Activated naive CD4-positive, alpha-beta T cell treated with anti-CD3 and anti-CD28 coated beads, Interleukin-2, amount 50 U/mL, for 72 hours (primary cell): ENCODE data around the gene KDM5C. TPM values are rescaled to one million over a fixed set of nuclear protein-coding genes. Genes with fewer than 3 reads are reported as not detected.

ENCODE experiments used
- ATAC-seq, 2 donors: fragments of 150-1000 bp; cut with Tn5 transposase; 2 replicates each; pipeline ENCODE4 v1.10.0; 2021; ENCODE audit warnings: mild to moderate bottlenecking in 2 of 2, moderate library complexity in 2 of 2
- DNase-seq, 2 donors: peaks; one replicate each; pipeline ENCODE4 v3.0.0; 2021 to 2022; ENCODE audit warnings: low spot score in 2 of 2
- H3K27ac Mint-ChIP-seq, 2 donors: one replicate each; pipeline ENCODE4 v1.8.0; 2022; ENCODE audit warnings: mild to moderate bottlenecking in 2 of 2, mixed read lengths in 2 of 2
- H3K36me3 Mint-ChIP-seq, 2 donors: one replicate each; pipeline ENCODE4 v1.8.0; 2022; ENCODE audit warnings: mixed read lengths in 2 of 2
- H3K9me3 Mint-ChIP-seq, 2 donors: one replicate each; pipeline ENCODE4 v1.8.0; 2022; ENCODE audit warnings: mixed read lengths in 2 of 2
- total RNA-seq, 2 donors: library from RNA; stranded (reverse); gene quantifications; one replicate each; pipeline ENCODE4 v1.2.3, GENCODE V29; 2022

The KDM5C gene
- total RNA-seq, 2 donors from 2014 or later: 101 to 110 TPM

DNA sequence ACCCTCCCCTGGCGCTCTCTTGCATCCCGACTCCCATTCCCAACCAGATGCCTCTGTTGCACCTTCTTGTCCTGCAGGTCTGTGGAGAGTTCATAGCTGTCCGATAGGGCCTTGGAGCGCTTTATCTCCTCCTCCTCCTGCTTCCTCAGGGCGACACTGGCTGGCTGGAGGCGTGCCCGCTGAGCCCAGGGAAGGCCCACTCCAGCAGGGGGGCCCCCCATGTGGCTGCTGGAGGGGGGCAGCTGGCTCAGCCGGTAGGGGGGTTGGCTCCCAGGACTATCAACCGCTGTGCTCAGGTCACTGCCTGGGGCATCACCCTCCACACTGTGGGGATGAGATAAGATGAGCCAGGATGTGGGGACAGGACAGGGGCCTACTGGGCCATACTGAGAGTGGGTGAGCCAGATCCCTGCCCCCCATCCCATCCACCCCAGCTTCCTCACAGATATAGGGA lies 30.8 kb upstream of the KDM5C start:
- no peaks in the 10 kb centered on the region for H3K36me3 Mint-ChIP-seq
- DNase-seq (no peak), ATAC-seq (no peak)
- H3K9me3 Mint-ChIP-seq: no peaks in the 10 kb centered on the region
- no peak overlapping the region for H3K27ac Mint-ChIP-seq

DNA sequence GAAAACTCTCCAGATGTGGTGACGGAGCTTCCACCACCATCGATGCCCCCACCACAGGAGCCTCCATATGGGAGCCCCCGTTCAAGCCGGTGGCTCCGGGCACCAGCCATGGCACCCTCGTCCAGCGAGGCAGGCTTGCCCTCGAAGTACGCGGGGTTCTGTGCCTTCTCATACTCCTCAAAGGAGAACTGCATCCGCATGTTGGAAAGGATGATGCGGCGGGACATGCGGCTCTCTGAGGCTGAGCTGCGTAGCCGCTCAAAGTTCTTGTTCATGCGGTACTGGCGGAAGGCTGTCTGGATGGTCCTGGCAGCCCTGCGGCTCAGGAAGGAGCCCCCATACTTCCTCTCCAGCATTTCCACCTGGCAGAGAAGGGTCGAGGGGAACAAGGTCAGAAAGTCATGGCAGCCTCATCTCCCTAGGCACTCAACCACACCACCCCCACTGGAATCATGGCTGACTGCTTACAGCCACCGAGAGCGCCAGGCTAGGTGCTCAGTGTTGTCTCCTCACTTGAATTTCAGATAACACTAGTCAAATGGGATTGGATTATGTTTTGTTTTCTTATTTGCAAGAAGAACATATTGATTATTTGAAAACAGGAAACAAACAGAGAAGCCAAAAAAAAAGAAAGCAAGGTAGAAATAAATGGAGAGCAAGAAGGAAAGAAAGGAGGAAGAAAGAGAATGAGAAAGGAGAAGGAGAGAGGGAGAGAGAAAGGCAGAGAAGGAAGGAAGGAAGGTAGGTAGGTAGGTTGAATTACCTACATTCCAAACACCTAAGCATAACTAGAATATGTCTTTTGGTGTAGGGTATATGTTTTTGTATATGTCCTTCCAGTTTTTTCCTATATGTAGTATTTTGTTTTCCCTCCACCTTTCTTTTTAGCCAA lies 29.8 kb upstream of the KDM5C start:
- Mint-ChIP-seq H3K36me3 (no peaks in the 10 kb centered on the region), H3K27ac (no peak overlapping the region), H3K9me3 (no peaks in the 10 kb centered on the region)
- ATAC-seq (no peak), DNase-seq (no peak)

DNA sequence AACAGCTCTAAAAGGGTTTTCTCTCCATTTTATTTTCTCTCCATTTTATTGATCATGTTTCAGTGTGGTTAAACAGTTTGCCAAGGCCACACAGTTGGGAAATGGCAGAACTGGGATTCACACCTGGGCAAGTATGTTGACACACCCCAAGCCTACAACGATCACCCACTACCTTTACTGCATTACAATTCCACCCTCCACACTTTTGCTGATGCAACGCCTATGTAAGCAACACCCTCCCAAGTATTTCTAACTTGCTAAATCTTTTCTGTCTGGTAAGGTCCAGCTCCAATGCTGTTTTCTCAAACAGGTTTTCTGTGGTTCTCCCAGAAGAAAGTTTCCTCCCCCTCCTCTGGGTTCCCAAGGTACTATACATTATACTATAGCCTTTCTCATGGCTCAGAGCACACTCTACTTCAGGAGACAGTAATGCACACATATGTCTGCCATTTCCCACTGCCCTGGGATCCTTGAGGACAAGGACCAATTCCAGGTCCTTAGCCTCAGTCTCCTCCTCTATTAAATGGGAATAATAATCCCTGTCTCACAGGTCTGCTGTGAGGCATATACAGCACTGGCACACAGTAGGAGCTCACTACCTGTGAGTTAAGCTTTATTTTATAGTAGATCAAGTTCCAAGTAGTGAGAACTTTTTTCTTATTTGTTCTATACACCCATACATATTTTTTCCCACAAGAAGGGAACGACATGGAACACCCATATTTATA lies 28.4 kb upstream of the KDM5C start:
- no peak for ATAC-seq

DNA sequence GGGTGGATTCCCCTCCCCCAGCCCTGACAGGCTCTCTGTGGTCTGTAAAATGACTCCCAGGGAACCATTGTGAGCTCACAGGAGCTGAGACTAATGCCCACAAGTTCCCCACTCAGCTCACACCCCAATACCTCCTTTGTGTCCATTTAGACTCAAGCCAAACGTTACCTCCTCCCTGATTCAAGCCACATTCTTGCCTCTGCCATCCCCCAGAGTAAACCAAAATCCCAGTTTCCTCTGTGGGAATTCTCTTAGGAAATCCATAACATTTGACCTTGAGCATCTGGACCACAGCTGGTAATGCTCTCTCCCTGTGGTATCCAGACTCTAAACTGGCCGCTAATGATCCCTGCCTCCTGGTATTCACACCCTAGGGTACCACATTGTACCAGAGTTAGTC lies 26.3 kb upstream of the KDM5C start:
- Mint-ChIP-seq H3K36me3 (no peaks in the 10 kb centered on the region), H3K9me3 (no peaks in the 10 kb centered on the region), H3K27ac (no peak overlapping the region)
- no peak for DNase-seq
- no peak for ATAC-seq

More for the DNA sequence above, 28.4 kb upstream of the KDM5C start:
- no peaks in the 10 kb centered on the region for H3K9me3 Mint-ChIP-seq
- no peaks in the 10 kb centered on the region for H3K36me3 Mint-ChIP-seq
- H3K27ac Mint-ChIP-seq: peak overlapping the region in 1 of 2 donors; percentile 32
- no peak for DNase-seq

DNA sequence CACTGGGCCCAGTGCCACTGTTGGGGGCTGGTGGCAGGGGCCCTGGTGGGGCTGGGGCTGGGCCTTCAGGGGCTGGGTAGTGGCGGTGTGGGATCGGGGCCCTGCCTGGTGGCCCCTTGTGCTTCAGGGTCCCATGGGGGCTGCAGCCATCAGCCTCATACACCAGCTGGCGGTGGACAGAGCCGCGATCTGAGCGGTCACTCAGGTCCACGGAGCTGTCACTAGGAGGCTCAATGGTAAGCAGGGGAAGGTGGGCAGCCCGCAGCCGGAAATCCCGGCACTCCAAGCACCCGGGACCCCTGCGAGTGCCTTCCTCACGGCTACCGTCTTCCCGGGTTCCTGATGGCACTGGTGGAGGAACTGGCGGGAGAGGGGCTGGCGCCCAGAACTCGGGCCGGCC lies 25.5 kb upstream of the KDM5C start:
- no peak for ATAC-seq
- H3K27ac Mint-ChIP-seq: no peak overlapping the region
- DNase-seq: no peak
- H3K36me3 Mint-ChIP-seq: no peaks in the 10 kb centered on the region
- H3K9me3 Mint-ChIP-seq: no peaks in the 10 kb centered on the region

DNA sequence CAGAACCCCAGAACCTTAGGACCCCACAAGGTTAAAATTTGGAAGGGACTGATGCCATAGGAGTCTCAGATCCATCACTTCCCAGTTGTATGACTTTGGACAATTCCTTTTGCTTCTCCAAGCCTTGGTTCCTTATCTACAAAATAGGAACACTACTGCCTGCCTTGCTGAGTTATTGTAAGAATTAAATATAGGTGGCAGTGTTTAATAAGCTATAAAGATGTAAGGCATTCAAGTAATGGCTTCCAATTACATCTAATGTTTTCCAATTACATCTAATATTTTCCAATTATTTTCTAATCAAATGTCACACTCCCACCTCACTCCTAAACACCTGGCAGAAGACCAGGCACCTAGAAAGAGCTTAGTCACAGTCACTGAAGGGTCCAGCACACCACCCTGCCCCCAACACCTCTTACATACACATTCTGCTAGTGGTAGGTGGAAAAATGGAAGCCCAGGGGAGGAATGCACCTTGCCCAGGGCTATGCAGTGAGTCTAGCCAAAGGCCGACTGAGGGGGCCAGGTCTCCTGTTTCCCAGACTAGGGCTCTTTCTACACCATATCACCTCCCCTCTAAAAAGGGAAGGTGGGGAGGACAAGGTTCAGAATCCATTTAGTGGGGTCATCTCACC lies 24.5 kb upstream of the KDM5C start:
- Mint-ChIP-seq H3K36me3 (no peaks in the 10 kb centered on the region), H3K27ac (no peak overlapping the region), H3K9me3 (no peaks in the 10 kb centered on the region)
- no peak for DNase-seq
- no peak for ATAC-seq

DNA sequence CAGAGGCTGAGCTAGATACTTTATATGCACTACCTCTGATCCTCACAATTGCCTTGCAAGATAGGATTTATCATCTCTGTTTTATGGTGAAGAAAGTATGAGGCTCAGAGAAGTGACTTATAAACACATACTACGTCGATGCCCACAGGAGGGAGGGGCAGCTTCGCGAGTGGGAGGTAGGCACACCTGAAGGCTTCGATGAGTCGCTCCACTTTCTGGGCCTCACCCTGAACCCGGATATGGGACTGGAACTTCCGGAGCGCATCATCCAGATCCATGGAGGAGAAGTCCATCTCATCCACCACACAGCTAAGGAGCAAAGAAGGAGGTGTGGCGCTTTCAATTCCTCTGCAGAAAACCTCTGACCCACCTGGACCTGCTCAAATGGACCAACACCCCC lies 22.9 kb upstream of the KDM5C start:
- H3K36me3 Mint-ChIP-seq: no peaks in the 10 kb centered on the region
- DNase-seq: no peak
- no peak for ATAC-seq
- no peak overlapping the region for H3K27ac Mint-ChIP-seq
- H3K9me3 Mint-ChIP-seq: no peaks in the 10 kb centered on the region

DNA sequence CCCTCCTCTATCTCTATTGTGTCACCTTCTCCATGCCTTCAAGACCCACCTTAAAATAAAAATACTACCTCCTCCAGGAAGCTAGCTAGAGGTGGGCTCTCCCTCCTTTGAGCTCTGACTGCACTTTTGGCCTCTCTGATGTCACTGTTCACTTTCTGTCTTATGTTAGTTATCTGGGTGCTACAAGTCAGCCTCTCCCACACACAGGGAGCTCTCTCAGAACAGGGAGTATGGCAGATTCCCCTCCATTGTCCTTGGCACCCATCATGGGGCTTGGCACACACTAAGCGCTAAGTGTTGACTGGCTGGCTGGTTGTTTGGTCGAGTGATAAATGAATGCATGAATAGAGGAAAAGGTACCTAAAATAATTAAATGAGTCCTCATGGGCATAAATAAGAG lies 21.2 kb upstream of the KDM5C start:
- DNase-seq: no peak
- H3K9me3 Mint-ChIP-seq: no peaks in the 10 kb centered on the region
- ATAC-seq: no peak
- no peaks in the 10 kb centered on the region for H3K36me3 Mint-ChIP-seq
- no peak overlapping the region for H3K27ac Mint-ChIP-seq

DNA sequence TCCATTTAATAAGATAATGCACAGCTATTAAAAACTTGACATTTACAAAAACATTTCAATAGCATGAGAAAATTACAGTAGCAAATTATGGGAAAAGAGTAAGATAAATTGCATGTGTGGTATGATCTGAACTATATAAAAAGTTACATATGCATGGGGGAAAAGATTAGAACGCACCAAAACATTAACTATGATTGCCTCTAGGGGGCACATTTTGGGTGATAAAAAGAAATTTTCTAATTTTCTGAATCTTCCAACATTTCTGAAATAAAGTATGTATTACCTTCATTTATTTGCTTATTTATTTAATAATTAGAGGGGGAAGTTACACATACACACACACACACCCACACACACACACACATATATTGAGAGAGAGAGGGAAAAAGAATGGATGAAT lies 19.6 kb upstream of the KDM5C start:
- H3K36me3 Mint-ChIP-seq: no peaks in the 10 kb centered on the region
- H3K27ac Mint-ChIP-seq: no peak overlapping the region
- H3K9me3 Mint-ChIP-seq: no peaks in the 10 kb centered on the region
- ATAC-seq (no peak), DNase-seq (no peak)

DNA sequence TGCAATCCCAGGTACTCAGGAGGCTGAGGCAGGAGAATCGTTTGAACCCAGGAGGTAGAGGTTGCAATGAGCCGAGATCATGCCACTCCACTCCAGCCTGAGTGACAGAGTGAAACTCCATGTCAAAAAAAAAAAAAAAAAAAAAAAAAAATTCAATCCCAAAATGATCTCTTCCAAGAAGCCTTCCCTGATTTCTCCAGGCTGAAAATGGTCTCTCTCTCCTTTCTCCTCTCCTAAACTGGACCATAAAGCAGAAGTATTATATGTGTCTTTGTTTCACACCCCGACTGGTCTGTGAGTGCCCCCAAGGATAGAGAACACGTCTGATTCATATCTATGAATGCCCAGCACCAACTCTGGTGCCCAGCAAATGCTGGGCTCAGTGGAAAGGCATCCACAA lies 17.3 kb upstream of the KDM5C start:
- Mint-ChIP-seq H3K27ac (no peak overlapping the region), H3K9me3 (no peaks in the 10 kb centered on the region), H3K36me3 (no peaks in the 10 kb centered on the region)
- ATAC-seq (no peak), DNase-seq (no peak)

DNA sequence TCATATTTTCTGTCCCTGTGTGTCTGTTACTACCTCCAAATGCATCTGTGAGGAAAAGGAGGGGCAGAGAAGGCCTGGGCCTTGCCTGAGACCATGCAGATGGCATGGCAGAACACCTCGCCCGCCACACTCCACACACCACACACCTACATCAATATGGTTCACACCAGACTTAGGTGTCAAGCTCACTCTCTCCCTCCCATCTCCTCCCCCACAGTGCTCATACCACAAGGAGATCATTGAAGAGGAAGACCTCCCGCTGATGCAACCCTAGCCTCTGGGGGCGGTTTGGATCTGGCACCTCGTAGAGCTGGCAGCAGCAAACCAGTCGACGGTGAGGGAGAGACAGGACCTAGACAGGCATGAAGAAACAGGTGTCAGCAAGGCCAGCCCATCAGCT lies 16.6 kb upstream of the KDM5C start:
- H3K27ac Mint-ChIP-seq: no peak overlapping the region
- ATAC-seq: no peak
- H3K36me3 Mint-ChIP-seq: no peaks in the 10 kb centered on the region
- DNase-seq: no peak
- H3K9me3 Mint-ChIP-seq: no peaks in the 10 kb centered on the region

DNA sequence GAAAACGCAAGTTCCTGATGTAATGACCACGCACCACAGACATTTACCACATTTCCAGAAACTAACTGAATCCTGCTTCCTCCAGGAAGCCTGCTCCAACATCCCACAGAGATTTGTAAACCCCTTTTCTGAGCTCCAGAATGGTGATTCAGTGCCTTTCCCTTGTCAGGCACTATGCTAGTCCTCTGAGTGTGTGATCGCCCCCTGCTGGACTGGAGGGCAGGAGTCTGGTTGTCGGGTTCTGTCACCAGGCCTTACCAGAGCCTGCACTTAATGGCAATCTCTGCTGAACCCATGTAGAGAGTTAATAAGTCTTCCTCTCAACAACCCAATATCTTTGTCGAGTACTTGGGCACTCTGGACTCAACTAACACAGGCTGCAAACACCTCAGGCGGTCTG lies 14.5 kb upstream of the KDM5C start:
- H3K27ac Mint-ChIP-seq: no peak overlapping the region
- no peaks in the 10 kb centered on the region for H3K36me3 Mint-ChIP-seq
- H3K9me3 Mint-ChIP-seq: no peaks in the 10 kb centered on the region
- peak; percentile 60 to 63 for ATAC-seq
- peak in 1 of 2 donors; percentile 23 for DNase-seq

DNA sequence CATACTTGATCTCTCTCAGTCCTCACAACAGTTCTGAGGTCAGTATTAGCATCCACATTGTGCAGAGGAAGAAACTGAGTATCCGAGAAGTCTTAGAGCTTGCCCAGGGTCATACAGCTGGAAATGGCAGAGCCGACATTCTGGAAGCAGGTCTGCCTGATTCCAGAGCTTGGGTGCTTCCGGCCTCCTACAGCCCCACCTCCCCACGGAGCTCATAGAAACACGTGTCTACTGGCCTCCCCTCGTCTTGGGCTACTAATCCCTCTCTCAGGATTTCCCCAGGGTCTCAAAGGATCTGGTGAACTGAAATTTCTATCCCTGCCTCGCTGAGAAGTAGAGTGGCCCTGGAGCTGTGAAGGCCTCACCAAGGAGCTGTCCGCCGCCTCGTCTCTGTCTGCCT lies 12.0 kb upstream of the KDM5C start:
- Mint-ChIP-seq H3K27ac (no peak overlapping the region), H3K36me3 (no peaks in the 10 kb centered on the region), H3K9me3 (no peaks in the 10 kb centered on the region)
- no peak for DNase-seq
- no peak for ATAC-seq

DNA sequence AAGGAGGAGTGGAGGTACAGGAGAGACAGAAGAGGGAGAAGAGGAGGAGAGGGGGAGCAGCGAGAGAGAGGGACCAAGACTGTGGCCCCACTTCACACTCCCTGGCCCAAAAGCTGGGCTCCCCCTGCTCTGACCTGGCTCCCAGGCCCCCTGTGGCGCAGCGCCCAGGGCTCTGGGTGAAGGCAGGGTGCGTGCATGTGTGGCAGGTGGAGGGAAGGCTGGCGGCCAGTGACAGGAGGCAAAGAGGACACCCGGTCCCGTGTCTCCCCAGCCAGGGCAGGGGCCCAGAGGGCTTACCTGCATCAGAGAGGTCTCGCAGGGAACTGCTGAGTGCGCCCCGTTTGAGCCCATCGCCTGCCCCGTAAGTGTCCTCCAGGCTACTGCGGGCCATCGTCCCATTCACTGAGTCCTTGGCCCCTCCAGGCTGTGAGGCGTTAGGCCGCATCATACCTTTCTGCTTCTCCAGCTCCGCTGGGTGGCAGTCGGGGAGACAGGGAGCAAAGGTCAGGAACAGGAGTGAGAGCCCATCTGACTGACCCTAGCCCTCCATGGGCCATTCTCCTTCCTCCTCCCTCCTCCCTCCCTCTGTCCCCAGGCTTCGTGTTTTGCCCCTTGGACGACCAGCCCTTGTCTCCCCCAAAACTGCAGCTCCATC lies 11.1 kb upstream of the KDM5C start:
- ATAC-seq: no peak
- H3K36me3 Mint-ChIP-seq: no peaks in the 10 kb centered on the region
- no peaks in the 10 kb centered on the region for H3K9me3 Mint-ChIP-seq
- DNase-seq: no peak
- no peak overlapping the region for H3K27ac Mint-ChIP-seq

DNA sequence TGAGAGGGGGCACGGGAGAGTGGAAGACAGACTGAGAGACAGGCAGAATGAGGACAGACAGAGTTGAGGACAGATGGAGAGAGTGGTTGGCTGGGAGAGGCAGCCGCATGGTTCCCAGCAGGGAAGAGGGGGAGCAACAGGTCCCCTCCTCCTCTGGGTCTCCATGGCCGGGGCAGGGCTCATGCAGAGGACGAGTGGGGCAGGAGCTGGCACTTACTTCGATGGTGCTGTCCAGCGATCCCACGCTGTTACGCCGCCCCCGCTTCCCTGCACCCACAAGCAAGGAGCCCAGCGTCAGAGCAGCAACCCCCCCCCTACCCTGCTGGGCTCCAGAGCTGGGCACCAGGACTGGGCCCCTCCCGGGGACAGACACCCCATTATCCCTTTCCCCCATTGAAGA lies 10.6 kb upstream of the KDM5C start:
- Mint-ChIP-seq H3K36me3 (no peaks in the 10 kb centered on the region), H3K9me3 (no peaks in the 10 kb centered on the region), H3K27ac (no peak overlapping the region)
- ATAC-seq (no peak), DNase-seq (no peak)

DNA sequence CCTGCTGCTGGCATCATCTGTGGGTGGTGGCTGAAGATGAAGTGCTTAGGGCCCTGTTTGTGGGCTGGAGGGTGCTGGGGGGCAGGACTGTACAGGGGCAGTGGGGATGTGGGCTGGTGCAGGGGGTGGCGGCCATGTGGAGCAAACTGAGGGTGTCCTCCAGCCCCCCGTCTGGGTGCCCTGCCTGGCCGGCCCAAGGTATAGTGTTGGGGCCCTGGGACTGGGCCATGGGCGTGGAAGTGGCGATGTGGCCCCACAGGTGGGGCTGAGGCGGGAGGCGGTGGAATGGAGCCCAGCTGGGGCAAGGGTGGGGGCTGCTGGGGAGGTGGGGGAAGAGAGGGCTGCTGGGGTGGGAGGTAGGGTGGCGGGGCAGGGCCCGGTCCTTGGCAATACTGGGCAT lies 9.5 kb upstream of the KDM5C start:
- DNase-seq (no peak), ATAC-seq (no peak)
- Mint-ChIP-seq H3K36me3 (no peaks in the 10 kb centered on the region), H3K9me3 (no peaks in the 10 kb centered on the region), H3K27ac (no peak overlapping the region)

DNA sequence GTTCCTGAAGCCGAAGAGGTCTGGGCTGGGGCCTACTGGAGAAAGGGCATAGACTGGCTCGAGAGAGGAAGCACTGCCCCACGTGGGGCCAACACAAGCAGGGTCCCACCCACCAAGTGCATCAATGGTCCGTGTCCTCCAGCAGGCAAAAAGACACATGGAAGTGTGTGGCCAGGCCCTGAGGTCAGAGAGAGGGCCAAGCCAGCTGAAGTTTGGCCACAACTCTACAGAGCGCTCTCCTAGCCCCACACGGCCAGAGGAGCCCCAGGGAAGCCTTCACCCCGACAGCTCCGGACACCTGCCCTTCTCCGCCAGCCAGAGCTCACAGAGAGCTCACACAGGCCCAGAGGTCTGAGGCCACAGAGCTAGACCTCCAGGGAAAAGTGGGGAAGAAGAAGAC lies 8.5 kb upstream of the KDM5C start:
- no peak for ATAC-seq
- Mint-ChIP-seq H3K9me3 (no peaks in the 10 kb centered on the region), H3K36me3 (no peaks in the 10 kb centered on the region), H3K27ac (no peak overlapping the region)
- no peak for DNase-seq
